Activated CD4-positive, alpha-beta T cell treated with anti-CD3 and anti-CD28 coated beads, Interleukin-2, amount 50 U/mL, for 48 hours (primary cell): ENCODE measurements around the gene GATB.
"Not testable (repeated sequence)": the region's sequence is repeated elsewhere in the genome, so short reads cannot be mapped to it uniquely, and the experiment has no call there.

Source experiments
- DNase-seq, 2 experiments: peaks; one replicate each; pipeline ENCODE4 v3.0.0-alpha.2; 2020

GATB gene

DNA sequence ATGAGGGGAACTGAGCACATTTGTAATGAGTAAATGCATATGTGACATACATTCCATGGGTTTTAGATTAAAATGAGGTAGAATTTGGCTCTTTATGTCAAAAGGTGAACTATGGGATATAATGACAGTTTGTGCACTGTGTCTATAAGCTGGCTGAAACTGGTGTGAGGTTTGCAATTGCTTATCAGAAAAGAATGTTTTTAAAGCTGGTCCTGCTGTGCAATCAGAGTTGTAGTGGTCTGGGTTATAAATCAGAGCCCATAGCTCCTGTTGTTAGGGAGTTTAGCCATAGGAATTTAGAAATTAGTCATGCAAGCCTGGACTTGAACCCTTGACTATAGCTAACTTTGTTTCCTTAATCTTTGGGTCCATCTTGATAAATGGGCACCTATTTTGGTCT, 23.1 kb upstream of the GATB start:
- no peak for DNase-seq

- DNase-seq, result no peak
These were observed 21.5 kb upstream of the GATB start for GRCh38 chr4:151782296-151782695.

GRCh38 chr4:151781026-151781425, 20.2 kb upstream of the GATB start:
- no peak for DNase-seq

DNA sequence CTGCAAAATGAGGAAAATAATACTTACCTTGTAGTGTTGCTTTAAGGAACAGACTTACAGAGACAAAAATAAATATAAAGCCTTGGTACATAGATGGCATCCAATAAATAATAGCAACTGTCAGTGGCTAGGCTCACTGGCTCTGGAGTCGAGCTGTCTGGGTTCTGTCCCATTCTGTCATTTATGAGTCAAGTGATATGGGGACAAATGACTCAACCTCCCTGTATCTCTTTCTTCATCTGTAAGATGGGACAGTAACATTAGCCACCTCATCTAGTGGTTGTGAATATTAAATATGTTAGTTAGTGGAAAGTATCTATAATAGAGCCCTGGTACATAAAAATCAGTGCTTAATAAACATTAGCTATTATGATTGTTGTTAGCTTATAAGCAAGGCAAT, 16.7 kb upstream of the GATB start:
- DNase-seq, result no peak

DNA sequence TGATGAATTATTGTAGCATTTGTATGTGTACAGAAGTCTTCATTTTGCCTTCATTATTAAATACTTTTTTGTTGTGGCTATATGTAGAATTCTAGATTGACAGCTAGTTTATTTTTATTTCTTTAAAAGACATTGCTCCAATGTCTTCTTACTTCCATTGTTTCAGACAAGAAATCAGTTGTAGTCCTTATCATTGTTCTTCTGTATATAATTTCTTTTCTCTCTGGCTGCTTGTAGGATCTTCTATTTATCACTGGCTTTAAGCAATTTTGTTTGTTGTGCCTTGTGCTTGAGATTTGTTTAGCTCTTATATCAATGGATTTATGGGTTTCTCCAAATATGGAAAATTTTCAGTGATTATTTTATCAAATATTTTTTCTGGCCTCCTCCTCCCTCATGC, 13.5 kb upstream of the GATB start:
- no peak for DNase-seq

DNA sequence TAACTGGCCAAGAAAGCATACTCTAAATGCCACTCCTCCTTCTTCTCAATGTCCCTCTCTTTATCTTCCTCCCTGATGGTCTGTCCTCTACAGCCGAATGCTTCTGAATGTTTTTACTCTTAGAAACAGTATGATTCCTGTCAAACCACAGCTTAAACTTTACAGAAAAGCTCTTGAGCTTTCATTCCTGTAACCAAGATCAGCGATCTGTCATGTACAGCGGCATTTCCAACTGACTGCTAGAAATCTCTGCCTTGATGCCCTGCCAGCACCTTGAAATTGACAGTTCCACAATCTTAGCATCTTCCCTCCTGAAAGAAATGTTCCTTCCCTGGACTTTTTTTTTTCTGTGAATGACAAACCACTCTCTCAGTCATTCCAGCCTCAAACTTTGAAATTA, 11.5 kb upstream of the GATB start:
- no peak for DNase-seq

GRCh38 chr4:151771664-151772063, 10.9 kb upstream of the GATB start:
- no peak for DNase-seq

- no peak for DNase-seq
These were observed 9.3 kb upstream of the GATB start for GRCh38 chr4:151770154-151770553.

GRCh38 chr4:151768835-151769234, 8.0 kb upstream of the GATB start:
- no peak for DNase-seq

- no peak for DNase-seq
These were observed 5.9 kb upstream of the GATB start for GRCh38 chr4:151766691-151767090.

DNA sequence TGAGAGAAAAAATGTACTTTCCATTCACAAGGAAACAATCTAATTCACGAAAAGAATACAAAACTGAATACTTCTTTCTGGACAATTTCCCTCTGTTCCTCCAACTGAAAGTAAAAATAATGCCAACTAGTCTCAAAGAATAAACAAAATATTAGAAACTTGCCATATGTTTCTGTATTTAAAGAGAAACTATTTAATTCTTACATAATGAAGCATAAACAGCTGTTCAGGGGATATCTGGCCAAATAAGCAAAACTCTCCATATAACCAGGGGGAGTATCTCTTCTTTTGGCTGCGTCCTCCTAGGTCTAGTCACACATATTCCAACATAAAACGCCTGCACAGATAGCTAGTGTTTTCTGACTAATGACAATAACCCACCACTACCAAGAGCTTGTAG, 805 bp downstream of the GATB start:
- DNase-seq, result no peak

DNA sequence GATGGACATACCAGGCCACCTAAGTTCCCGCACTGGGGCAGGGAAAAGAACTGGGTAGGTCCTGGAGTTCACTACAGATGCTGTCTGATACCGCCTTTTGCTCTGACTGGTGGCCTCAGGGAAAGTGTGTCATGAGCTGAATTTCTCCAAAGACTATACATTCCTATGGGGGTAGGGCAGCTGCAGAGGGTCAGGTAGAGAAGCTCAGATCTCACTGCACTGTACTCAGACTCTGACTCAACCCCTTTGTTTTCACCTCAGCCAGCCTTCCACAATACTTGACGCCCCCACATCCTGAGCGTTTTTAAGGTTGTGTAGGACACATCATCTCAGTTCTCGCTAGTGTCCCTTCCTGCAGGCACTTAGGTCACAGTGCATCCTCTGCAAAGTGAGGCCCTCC, 7.8 kb downstream of the GATB start:
- DNase-seq, result peak in 1 of 2 experiments; percentile 14

GRCh38 chr4:151750156-151750555, 10.7 kb downstream of the GATB start:
- no peak for DNase-seq

GRCh38 chr4:151745481-151746231, 15.2 kb downstream of the GATB start:
- DNase-seq, result no peak

GRCh38 chr4:151744614-151745013, 16.2 kb downstream of the GATB start:
- no peak for DNase-seq

- DNase-seq, result no peak
These were observed 16.9 kb downstream of the GATB start for GRCh38 chr4:151743894-151744293.

DNA sequence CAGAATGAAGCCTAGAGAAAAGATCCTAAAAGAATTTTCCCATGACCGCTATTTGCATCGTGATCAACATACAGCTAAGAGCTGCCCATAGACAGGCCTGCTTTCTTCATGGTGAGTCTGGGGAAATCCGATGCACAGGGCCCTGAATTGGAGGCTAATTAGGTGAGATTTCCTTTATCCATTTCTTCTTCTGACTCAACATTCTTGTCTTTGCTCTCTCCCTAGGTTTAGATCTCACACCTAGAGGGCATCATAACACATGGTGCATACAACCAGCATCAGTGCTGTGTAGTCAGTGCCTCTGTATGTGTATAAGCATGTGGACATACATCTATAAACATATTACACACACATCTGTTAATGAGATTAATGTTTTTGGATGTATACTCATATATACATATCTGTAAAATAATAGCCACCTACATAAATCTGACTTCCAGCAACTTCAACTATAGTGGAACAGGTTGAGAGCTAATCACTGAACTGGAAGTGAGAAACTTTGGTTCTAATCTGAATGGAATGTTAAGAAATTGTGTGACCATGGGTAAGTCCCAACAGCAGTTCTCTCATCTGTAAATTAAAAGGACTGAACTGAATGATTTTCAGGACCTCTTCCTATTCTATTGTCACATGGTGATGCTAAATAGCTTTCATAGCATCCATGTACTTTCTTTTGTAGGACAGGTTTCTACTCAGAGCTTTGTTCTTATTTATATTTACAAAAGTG, 17.5 kb downstream of the GATB start:
- DNase-seq, result no peak

GRCh38 chr4:151738720-151739517, 21.9 kb downstream of the GATB start:
- DNase-seq, result no peak

- DNase-seq, result not testable (repeated sequence)
These were observed 24.0 kb downstream of the GATB start for GRCh38 chr4:151736852-151737251.

DNA sequence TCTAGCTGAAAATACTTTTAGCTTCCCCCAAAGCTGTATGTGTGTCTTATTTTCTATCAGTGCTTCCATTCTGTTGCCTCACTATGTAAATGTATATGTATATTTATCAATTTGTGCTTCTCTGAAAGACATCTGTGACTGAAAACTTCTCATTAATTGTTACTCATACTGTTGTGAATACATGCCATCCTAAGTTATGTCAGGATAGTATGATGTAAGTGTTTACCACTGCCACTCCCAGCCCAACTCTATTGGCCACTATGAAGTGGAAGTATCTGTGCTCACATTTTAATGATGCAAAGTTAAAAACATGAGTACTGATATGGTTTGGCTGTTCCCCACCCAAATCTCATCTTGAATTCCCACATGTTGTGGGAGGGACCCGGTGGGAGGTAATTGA, 24.4 kb downstream of the GATB start:
- no peak for DNase-seq

DNA sequence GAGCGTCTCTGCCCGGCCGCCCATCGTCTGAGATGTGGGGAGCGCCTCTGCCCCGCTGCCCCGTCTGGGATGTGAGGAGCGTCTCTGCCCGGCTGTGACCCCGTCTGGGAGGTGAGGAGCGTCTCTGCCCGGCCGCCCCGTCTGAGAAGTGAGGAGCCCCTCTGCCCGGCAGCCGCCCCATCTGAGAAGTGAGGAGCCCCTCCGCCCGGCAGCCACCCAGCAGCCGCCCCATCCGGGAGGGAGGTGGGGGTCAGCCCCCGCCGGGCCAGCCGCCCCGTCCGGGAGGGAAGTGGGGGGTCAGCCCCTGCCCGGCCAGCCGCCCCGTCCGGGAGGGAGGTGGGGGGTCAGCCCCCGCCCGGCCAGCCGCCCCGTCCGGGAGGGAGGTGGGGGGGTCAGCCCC, 29.1 kb downstream of the GATB start:
- DNase-seq, result not testable (repeated sequence)

GRCh38 chr4:151729731-151730559, 30.9 kb downstream of the GATB start:
- DNase-seq, result no peak

DNA sequence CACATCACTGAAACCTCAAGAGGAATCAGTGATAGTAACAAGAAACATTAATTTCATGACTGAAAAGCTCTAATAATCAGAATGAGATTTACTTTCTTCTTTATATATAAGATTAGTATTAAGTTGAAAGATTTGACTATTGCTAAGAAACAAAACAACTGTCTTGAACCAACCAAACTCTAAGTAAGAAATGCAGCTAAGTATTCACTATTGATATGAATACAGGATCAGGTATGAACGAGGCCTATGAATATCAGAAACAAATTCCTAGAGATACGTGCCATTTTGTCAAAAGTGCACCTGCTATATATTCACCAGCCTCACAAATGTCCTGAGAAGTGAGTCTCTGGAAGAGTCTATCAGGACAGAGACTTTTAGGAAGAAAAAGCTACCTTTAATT, 32.1 kb downstream of the GATB start:
- no peak for DNase-seq
